ENCODE results near the gene DENND2C. TPM values are rescaled to one million over a fixed set of nuclear protein-coding genes. Genes with fewer than 3 reads are reported as not detected.

DENND2C gene
- total and polyA plus RNA-seq, 4 donors = 1.3 to 5.6 (median 3.4) TPM

DNA sequence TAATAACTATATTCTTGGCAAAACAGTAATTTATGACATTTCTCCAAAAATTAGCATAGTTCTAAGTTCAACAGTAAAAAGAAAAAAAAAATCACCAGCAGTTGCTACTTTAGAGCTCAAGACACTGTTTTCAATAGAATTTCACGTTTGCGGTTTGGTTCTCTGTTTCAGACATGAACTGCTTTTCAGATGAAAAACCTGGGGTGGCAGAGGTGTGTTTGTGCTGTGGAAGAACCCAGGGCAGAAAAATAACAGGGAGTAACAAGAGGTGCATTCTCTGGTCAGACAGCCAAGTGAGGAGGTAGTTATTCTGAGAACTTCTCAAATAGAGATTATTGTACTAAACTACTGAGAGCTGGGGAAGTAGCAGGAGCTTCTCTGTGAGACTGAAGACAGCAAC, 37.8 kb upstream of the DENND2C start (continued):
- TF ChIP-seq, protein P1, sequence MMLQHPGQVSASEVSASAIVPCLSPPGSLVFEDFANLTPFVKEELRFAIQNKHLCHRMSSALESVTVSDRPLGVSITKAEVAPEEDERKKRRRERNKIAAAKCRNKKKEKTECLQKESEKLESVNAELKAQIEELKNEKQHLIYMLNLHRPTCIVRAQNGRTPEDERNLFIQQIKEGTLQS (IDR thresholded peaks at IDR 0.05) = no peak

DNA sequence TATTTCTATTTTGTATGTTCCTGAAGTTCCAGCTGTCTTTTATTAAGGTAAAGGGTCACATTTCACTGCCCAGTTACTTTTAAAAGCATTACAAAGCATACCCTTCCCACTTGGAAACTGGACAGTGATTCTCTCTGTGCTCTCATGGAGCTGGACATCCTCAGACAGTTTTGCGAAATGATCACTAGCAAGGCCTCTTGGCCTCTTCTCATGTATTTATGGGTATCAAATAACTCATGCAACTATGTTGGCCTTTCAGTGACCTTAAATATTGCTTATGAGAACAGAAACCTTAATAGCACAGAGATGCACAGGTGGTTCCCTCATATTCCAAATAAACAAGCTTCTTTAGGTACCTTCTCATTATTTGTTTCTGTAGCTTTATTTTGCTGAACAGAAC, 33.4 kb upstream of the DENND2C start:
- no peak overlapping the region for H3K9ac ChIP-seq (ENCODE audit: low read depth in 1 of 2, low read length in 2 of 2)
- 97% methylated on average over 1 of the region's 1 CpG for WGBS
- no peak for DNase-seq (ENCODE audit: low spot score)
- no peaks in the 10 kb centered on the region for H3K4me1 ChIP-seq (ENCODE audit: control insufficient read depth in 4 of 4, insufficient read depth in 4 of 4, low read length in 3 of 4)
- peaks cover 4 to 20% (median 17%) of the 10 kb centered on the region in 4 donors for H3K36me3 ChIP-seq (ENCODE audit: control insufficient read depth in 4 of 4, insufficient read depth in 3 of 4, low read depth in 1 of 4, low read length in 3 of 4)
- H3K9me3 ChIP-seq (ENCODE audit: control insufficient read depth in 4 of 4, low read length in 3 of 4) = no peaks in the 10 kb centered on the region
- TF ChIP-seq, protein P2, sequence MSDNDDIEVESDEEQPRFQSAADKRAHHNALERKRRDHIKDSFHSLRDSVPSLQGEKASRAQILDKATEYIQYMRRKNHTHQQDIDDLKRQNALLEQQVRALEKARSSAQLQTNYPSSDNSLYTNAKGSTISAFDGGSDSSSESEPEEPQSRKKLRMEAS (IDR thresholded peaks at IDR 0.05) = no peak
- TF ChIP-seq GABPA (IDR thresholded peaks at IDR 0.05 in 1 of 2, conservative IDR thresholded peaks at IDR 0.05 in 1 of 2) (no peak), NR2F2 (IDR thresholded peaks at IDR 0.05) (no peak), TAF1 (conservative IDR thresholded peaks at IDR 0.05) (no peak), FOXA2 (IDR thresholded peaks at IDR 0.05) (no peak), YY1 (IDR thresholded peaks at IDR 0.05) (no peak), EGR1 (IDR thresholded peaks at IDR 0.05; ENCODE audit: low read depth in 2 of 2) (no peak), HNF4A (conservative IDR thresholded peaks at IDR 0.05) (no peak), RXRA (IDR thresholded peaks at IDR 0.05) (no peak), RAD21 (IDR thresholded peaks at IDR 0.05) (no peak), HNF4G (IDR thresholded peaks at IDR 0.05) (no peak), FOXA1 (IDR thresholded peaks at IDR 0.05) (no peak), JUND (IDR thresholded peaks at IDR 0.05) (no peak), SP1 (IDR thresholded peaks at IDR 0.05) (no peak)
- TF ChIP-seq, protein P1 (IDR thresholded peaks at IDR 0.05) = no peak
- TF ChIP-seq, protein P3, sequence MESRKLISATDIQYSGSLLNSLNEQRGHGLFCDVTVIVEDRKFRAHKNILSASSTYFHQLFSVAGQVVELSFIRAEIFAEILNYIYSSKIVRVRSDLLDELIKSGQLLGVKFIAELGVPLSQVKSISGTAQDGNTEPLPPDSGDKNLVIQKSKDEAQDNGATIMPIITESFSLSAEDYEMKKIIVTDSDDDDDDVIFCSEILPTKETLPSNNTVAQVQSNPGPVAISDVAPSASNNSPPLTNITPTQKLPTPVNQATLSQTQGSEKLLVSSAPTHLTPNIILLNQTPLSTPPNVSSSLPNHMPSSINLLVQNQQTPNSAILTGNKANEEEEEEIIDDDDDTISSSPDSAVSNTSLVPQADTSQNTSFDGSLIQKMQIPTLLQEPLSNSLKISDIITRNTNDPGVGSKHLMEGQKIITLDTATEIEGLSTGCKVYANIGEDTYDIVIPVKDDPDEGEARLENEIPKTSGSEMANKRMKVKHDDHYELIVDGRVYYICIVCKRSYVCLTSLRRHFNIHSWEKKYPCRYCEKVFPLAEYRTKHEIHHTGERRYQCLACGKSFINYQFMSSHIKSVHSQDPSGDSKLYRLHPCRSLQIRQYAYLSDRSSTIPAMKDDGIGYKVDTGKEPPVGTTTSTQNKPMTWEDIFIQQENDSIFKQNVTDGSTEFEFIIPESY (IDR thresholded peaks at IDR 0.05) = no peak
- TF ChIP-seq, protein P4, sequence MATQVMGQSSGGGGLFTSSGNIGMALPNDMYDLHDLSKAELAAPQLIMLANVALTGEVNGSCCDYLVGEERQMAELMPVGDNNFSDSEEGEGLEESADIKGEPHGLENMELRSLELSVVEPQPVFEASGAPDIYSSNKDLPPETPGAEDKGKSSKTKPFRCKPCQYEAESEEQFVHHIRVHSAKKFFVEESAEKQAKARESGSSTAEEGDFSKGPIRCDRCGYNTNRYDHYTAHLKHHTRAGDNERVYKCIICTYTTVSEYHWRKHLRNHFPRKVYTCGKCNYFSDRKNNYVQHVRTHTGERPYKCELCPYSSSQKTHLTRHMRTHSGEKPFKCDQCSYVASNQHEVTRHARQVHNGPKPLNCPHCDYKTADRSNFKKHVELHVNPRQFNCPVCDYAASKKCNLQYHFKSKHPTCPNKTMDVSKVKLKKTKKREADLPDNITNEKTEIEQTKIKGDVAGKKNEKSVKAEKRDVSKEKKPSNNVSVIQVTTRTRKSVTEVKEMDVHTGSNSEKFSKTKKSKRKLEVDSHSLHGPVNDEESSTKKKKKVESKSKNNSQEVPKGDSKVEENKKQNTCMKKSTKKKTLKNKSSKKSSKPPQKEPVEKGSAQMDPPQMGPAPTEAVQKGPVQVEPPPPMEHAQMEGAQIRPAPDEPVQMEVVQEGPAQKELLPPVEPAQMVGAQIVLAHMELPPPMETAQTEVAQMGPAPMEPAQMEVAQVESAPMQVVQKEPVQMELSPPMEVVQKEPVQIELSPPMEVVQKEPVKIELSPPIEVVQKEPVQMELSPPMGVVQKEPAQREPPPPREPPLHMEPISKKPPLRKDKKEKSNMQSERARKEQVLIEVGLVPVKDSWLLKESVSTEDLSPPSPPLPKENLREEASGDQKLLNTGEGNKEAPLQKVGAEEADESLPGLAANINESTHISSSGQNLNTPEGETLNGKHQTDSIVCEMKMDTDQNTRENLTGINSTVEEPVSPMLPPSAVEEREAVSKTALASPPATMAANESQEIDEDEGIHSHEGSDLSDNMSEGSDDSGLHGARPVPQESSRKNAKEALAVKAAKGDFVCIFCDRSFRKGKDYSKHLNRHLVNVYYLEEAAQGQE (IDR thresholded peaks at IDR 0.05) = no peak
- no peaks in the 10 kb centered on the region for H3K27me3 ChIP-seq (ENCODE audit: control insufficient read depth in 4 of 4, insufficient read depth in 4 of 4, low read length in 3 of 4)
- no peak overlapping the region for H3K4me3 ChIP-seq (ENCODE audit: low read depth in 1 of 3, low read length in 3 of 3)
- H3K27ac ChIP-seq (ENCODE audit: low read depth in 1 of 2, low read length in 2 of 2) = no peak overlapping the region

DNA sequence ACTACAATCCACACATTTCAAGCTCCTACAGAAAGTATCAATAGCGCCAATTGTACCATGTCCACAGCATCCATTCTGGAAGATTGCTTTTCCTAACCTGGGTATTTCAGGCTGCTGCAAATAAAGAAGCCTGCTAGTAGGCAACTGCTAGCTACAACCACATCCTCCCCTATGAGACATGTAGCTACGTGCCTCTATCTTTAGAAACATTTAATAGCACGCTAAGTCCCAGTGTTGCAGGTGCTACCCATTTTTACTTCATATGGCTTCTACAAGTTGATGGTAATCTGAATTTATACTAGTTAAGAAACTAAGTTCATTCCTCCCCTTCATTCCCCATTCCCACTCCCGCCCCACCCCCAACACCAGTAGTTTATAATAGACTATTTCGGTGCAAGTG, 32.9 kb upstream of the DENND2C start:
- 94% methylated on average over 5 of the region's 5 CpGs for WGBS
- Histone ChIP-seq H3K4me1 (ENCODE audit: control insufficient read depth in 4 of 4, insufficient read depth in 4 of 4, low read length in 3 of 4) (no peaks in the 10 kb centered on the region), H3K36me3 (ENCODE audit: control insufficient read depth in 4 of 4, insufficient read depth in 3 of 4, low read depth in 1 of 4, low read length in 3 of 4) (peaks cover 3 to 15% (median 14%) of the 10 kb centered on the region in 4 donors), H3K4me3 (ENCODE audit: low read depth in 1 of 3, low read length in 3 of 3) (no peak overlapping the region), H3K9me3 (ENCODE audit: control insufficient read depth in 4 of 4, low read length in 3 of 4) (no peaks in the 10 kb centered on the region), H3K27me3 (ENCODE audit: control insufficient read depth in 4 of 4, insufficient read depth in 4 of 4, low read length in 3 of 4) (no peaks in the 10 kb centered on the region), H3K9ac (ENCODE audit: low read depth in 1 of 2, low read length in 2 of 2) (no peak overlapping the region), H3K27ac (ENCODE audit: low read depth in 1 of 2, low read length in 2 of 2) (no peak overlapping the region)
- DNase-seq (ENCODE audit: low spot score) = no peak
- TF ChIP-seq, protein P5, sequence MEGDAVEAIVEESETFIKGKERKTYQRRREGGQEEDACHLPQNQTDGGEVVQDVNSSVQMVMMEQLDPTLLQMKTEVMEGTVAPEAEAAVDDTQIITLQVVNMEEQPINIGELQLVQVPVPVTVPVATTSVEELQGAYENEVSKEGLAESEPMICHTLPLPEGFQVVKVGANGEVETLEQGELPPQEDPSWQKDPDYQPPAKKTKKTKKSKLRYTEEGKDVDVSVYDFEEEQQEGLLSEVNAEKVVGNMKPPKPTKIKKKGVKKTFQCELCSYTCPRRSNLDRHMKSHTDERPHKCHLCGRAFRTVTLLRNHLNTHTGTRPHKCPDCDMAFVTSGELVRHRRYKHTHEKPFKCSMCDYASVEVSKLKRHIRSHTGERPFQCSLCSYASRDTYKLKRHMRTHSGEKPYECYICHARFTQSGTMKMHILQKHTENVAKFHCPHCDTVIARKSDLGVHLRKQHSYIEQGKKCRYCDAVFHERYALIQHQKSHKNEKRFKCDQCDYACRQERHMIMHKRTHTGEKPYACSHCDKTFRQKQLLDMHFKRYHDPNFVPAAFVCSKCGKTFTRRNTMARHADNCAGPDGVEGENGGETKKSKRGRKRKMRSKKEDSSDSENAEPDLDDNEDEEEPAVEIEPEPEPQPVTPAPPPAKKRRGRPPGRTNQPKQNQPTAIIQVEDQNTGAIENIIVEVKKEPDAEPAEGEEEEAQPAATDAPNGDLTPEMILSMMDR (IDR thresholded peaks at IDR 0.05; ENCODE audit: low read depth, low read length, missing input control) = no peak
- TF ChIP-seq FOXA1 (IDR thresholded peaks at IDR 0.05) = no peak
- TF ChIP-seq EGR1 (IDR thresholded peaks at IDR 0.05; ENCODE audit: low read depth in 2 of 2) = no peak
- no peak for TF ChIP-seq SP1 (IDR thresholded peaks at IDR 0.05)
- TF ChIP-seq HNF4G (IDR thresholded peaks at IDR 0.05) = no peak
- TF ChIP-seq HNF4A (conservative IDR thresholded peaks at IDR 0.05) = no peak
- TF ChIP-seq GABPA (IDR thresholded peaks at IDR 0.05 in 1 of 2, conservative IDR thresholded peaks at IDR 0.05 in 1 of 2) = no peak
- TF ChIP-seq YY1 (IDR thresholded peaks at IDR 0.05) = no peak

All from liver (tissue), 9 donors.